Ovary (tissue), 9 donors: ENCODE measurements around the gene C19orf67. TPM values are rescaled to one million over a fixed set of nuclear protein-coding genes. Genes with fewer than 3 reads are reported as not detected.

Source experiments
- DNase-seq, 5 donors: peaks; one replicate each; pipeline ENCODE4 v3.0.0-alpha.2; 2019 to 2020
- H3K27ac ChIP-seq, 2 donors: fragments of 200-600 bp; one replicate each; pipeline versions ENCODE4 v1.5.1 to v1.8.0; 2019 to 2022
- H3K27me3 ChIP-seq: fragments of 200-600 bp; one replicate; pipeline ENCODE4 v1.8.0; 2022
- H3K36me3 ChIP-seq: fragments of 200-600 bp; sonication (generic); one replicate; pipeline ENCODE4 v1.5.1; 2019
- H3K4me1 ChIP-seq: one replicate; pipeline ENCODE4 v1.8.1; 2013; ENCODE audit warnings: mild to moderate bottlenecking, moderate library complexity; ENCODE audit not compliant: insufficient read depth
- H3K4me3 ChIP-seq: fragments of 200-600 bp; sonication (generic); one replicate; pipeline ENCODE4 v1.5.1; 2017
- H3K9me3 ChIP-seq, 2 donors: fragments of 200-600 bp in 1 of 2; sonication (generic) in 1 of 2; one replicate each; pipeline versions ENCODE4 v1.5.1 to v1.8.1; 2013 to 2019; ENCODE audit warnings: mild to moderate bottlenecking in 1 of 2, moderate library complexity in 1 of 2
- CTCF ChIP-seq, 3 donors: fragments of 450-650 bp in 2 of 3; fragments of 200-600 bp in 1 of 3; IDR thresholded peaks; one replicate each; pipeline versions ENCODE4 v1.5.1 to v1.8.0; 2016 to 2022; ENCODE audit warnings: antibody characterized with exemption in 3 of 3, mild to moderate bottlenecking in 1 of 3
- EP300 ChIP-seq: sonication (generic); formaldehyde crosslinking; IDR thresholded peaks from one replicate; pipeline ENCODE4 v1.6.1; 2017; ENCODE audit warnings: antibody characterized with exemption
- POLR2A ChIP-seq: fragments of 450-650 bp; IDR thresholded peaks from one replicate; pipeline ENCODE4 v1.6.1; 2017; ENCODE audit warnings: antibody characterized with exemption, mild to moderate bottlenecking, moderate library complexity
- WGBS, 3 donors: extraction: QIAGEN DNeasy Blood & Tissue Kit in 1 of 3; methylation state at CpG; one replicate each; pipeline versions ENCODE4 v1.1.5 to v1.1.7; 2013 to 2017; 5-methylcytosine and 5-hydroxymethylcytosine counted together
- intact Hi-C, 4 donors: fragments of 100-400 bp; cut with DNase I; formaldehyde crosslinking; loops; one replicate each; pipeline versions ENCODE4 v1.11.0 to v1.15.1; 2022 to 2023
- polyA plus RNA-seq, 2 donors: library from polyadenylated mRNA; stranded (reverse); fragments of 200-250 nt in 1 of 2; fragments of 350-450 nt in 1 of 2; fragmentation: Illumina TruSeq in 1 of 2; extraction: RNeasy Lipid Tissue Mini Kit (QIAGEN cat#74804) in 1 of 2; gene quantifications; one replicate each; pipeline ENCODE4 v1.2.3, GENCODE V29; 2013 to 2014
- total RNA-seq, 7 donors: library from RNA; depleted of rRNA in 2 of 7; stranded (reverse); fragments of >200 nt in 2 of 7; fragmentation: NEBNext Ultra II Directional in 3 of 7; extraction: Animal tissue kit (Norgen Biotek cat#: 25700) in 3 of 7; gene quantifications; one replicate each; pipeline versions ENCODE4 v1.1.0 to v1.2.4, GENCODE V29; 2016 to 2023
- donor health status: DM: no; HTN: no; CAD: no; lungs with moderate emphysema.
- donor health status: DM: no; HTN: no; CAD: no.
- donor health status: Bipolar disorder and iron deficiency.
- donor health status: DM: yes; HTN: yes; CAD: no.
- donor health status: DM: no; HTN: no; CAD: no.
- donor health status: DM: yes; HTN: yes; CAD: no.

C19orf67 gene
- total and polyA plus RNA-seq, 9 donors, result 0.08 TPM; not detected in 8

GRCh38 chr19:14054721-14055120, 30.9 kb downstream of the C19orf67 start:
- Histone ChIP-seq H3K4me3 (no peak overlapping the region), H3K9me3 (no peaks in the 10 kb centered on the region), H3K27me3 (no peaks in the 10 kb centered on the region), H3K4me1 (peaks cover 4% of the 10 kb centered on the region), H3K27ac (no peak overlapping the region), H3K36me3 (no peaks in the 10 kb centered on the region)
- 69 to 72% (median 70%) methylated on average over 11 of the region's 11 CpGs for WGBS, 3 donors
- no peak for DNase-seq
- intact Hi-C loops, result no loop called here
- TF ChIP-seq CTCF (IDR thresholded peaks at IDR 0.05), result no peak
- no peak for TF ChIP-seq POLR2A
- TF ChIP-seq EP300, result no peak

- Histone ChIP-seq H3K27me3 (no peaks in the 10 kb centered on the region), H3K4me3 (no peak overlapping the region), H3K36me3 (no peaks in the 10 kb centered on the region), H3K27ac (no peak overlapping the region), H3K4me1 (peaks cover 4% of the 10 kb centered on the region), H3K9me3 (no peaks in the 10 kb centered on the region)
- intact Hi-C loops, result no loop called here
- DNase-seq, result no peak
- TF ChIP-seq EP300 (no peak), CTCF (IDR thresholded peaks at IDR 0.05) (no peak), POLR2A (no peak)
- 77 to 93% (median 88%) methylated on average over 6 of the region's 6 CpGs for WGBS, 3 donors
Measured at GRCh38 chr19:14054099-14054498, 31.5 kb downstream of the C19orf67 start.

- H3K9me3 ChIP-seq, result no peaks in the 10 kb centered on the region
- peaks cover 4% of the 10 kb centered on the region for H3K4me1 ChIP-seq
- H3K36me3 ChIP-seq, result no peaks in the 10 kb centered on the region
- no peak for DNase-seq
- intact Hi-C loops, result no loop called here
- TF ChIP-seq POLR2A, result no peak
- no peak for TF ChIP-seq EP300
- no peak for TF ChIP-seq CTCF (IDR thresholded peaks at IDR 0.05)
- H3K27me3 ChIP-seq, result no peaks in the 10 kb centered on the region
- H3K27ac ChIP-seq, result no peak overlapping the region
- no peak overlapping the region for H3K4me3 ChIP-seq
- 94 to 95% (median 94%) methylated on average over 10 to 11 of the region's 11 CpGs for WGBS, 3 donors
Measured at GRCh38 chr19:14053500-14053899, 32.1 kb downstream of the C19orf67 start.

GRCh38 chr19:14053032-14053431, 32.6 kb downstream of the C19orf67 start:
- intact Hi-C loops, result no loop called here
- WGBS, 3 donors, result 94 to 96% (median 95%) methylated on average over 3 of the region's 3 CpGs

More at GRCh38 chr19:14053032-14053431, 32.6 kb downstream of the C19orf67 start:
- TF ChIP-seq EP300 (no peak), POLR2A (no peak), CTCF (IDR thresholded peaks at IDR 0.05) (no peak)
- H3K27me3 ChIP-seq, result no peaks in the 10 kb centered on the region
- peaks cover 4% of the 10 kb centered on the region for H3K4me1 ChIP-seq
- no peak overlapping the region for H3K27ac ChIP-seq
- H3K9me3 ChIP-seq, result no peaks in the 10 kb centered on the region
- H3K4me3 ChIP-seq, result no peak overlapping the region
- no peaks in the 10 kb centered on the region for H3K36me3 ChIP-seq
- no peak for DNase-seq
